GM12875 (cell line): ENCODE data around the gene MYL12A.
A peak's percentile ranks its signal among the peaks of the same experiment; 100 is the strongest.

Experiments used
- H3K4me3 ChIP-seq: one replicate; pipeline ENCODE4 v1.5.1; 2011; ENCODE audit warnings: low read depth, low read length, control low read depth
- CTCF ChIP-seq: IDR thresholded peaks from 2 replicates; pipeline ENCODE4 v1.5.1; 2011; ENCODE audit warnings: low read depth, mild to moderate bottlenecking, control low read depth, inconsistent platforms, low read length, moderate library complexity, borderline replicate concordance; ENCODE audit not compliant: insufficient read depth

Gene MYL12A

DNA sequence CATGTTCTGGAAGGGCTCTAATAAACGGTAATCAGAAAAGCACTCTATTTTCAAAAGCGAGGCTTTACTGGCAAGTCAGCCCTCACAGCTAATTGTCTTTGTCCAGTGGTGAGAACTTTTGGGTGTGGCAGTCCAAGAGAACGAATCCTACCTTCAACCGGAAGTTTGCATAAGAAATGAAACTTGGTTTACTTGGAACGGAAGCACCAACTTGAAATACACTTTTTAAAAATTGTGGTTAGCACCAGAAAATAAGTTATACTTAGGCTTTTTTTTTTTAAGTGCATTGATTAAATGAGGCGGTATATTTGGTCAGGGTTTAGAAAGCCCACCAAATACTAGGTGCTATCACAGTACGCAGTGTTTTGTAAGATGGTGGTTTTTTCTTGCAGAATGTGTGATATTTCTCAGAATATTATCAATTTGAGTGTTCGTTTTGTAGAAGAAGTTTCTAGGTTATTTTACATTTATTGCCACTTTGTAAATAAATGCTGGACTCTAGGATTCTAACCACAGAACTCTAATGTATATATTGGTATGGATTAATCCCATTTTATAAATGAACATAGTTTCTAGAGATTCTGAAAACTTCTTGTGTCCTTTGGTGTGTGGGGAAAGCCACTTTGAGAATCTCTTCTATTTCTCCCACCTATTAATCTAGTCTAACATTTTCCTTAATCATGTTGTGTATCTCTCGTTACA lies 1.2 kb downstream of the MYL12A start:
- peak overlapping the region; percentile 93 for H3K4me3 ChIP-seq
- TF ChIP-seq CTCF = no peak

- H3K4me3 ChIP-seq = no peak overlapping the region
- TF ChIP-seq CTCF = no peak
These were observed 2.9 kb downstream of the MYL12A start for GRCh38 chr18:3250237-3251107.

DNA sequence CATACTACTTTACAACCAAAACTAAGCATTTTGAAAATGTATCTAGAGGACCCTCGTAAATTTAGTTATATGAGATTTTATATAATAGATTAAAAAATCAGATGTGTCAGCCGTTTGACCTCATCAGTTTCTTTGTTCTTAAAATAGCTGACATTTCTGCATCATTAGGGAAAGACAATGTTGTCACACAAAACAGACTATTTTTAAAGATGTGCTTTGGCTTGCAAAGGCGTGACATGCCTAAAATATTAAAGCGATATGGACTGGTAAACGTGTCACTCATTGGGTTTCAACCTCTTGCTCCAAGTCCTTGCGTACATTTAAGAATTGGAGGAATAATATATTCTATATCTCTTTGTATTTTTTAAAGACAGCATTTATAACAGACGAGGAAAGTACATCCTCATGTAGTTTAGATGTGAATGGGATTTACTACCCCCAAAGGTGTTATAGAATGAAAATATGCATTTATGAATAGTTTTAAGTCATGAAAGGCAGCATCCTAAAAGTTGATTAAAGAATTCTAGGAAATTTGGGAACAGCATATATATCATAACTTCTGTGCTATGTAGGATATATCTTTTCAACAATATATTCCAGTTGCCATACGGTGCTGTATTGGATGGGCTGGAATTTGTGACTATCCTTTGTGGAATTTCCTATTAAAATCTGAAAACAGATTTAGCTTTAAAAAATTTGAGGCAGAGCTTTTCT lies 3.8 kb downstream of the MYL12A start:
- no peak overlapping the region for H3K4me3 ChIP-seq
- no peak for TF ChIP-seq CTCF

GRCh38 chr18:3251963-3252277 lies 4.3 kb downstream of the MYL12A start:
- H3K4me3 ChIP-seq = no peak overlapping the region
- no peak for TF ChIP-seq CTCF

DNA sequence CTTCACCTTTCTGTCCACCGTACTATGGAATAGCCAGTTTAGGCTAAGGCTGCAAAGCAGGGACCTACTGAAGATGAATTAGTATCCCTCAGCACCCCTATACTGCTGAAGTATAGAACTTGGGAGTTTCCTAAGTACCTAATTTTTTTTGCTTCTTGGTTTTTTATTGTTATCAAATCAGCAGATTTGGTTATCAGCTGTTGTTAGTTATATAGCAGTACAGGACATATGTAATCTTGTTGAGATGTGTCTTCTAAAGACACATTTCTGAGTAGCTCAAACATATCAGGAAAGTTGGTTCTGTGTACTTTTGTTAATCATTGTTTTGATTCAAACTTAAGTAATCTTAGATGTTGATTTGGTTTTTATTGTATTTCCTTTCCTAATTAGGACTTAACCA lies 5.2 kb downstream of the MYL12A start:
- TF ChIP-seq CTCF = no peak
- no peak overlapping the region for H3K4me3 ChIP-seq

- no peak for TF ChIP-seq CTCF
- no peak overlapping the region for H3K4me3 ChIP-seq
These were observed 7.1 kb downstream of the MYL12A start for GRCh38 chr18:3254725-3255124.
